Smooth muscle cell (in vitro differentiated cells): ENCODE measurements around the gene CACNA2D2. TPM values are rescaled to one million over a fixed set of nuclear protein-coding genes. Genes with fewer than 3 reads are reported as not detected.

Experiments used
- DNase-seq: peaks from one replicate; lab custom pipeline; 2025; ENCODE audit not compliant: unreplicated experiment; lab: John Stamatoyannopoulos, UW
- H2AFZ ChIP-seq: fragments of 200-600 bp; sonication (generic); 2 replicates; pipeline ENCODE4 v1.6.0; 2016; ENCODE audit warnings: antibody characterized with exemption, low read depth, mild to moderate bottlenecking
- H3F3A ChIP-seq: fragments of 200-600 bp; sonication (generic); 2 replicates; pipeline ENCODE4 v1.6.0; 2017; ENCODE audit warnings: antibody characterized with exemption, low read depth
- H3K27ac ChIP-seq: fragments of 200-600 bp; sonication (generic); 2 replicates; pipeline ENCODE4 v1.5.1; 2016; ENCODE audit warnings: low read depth, mild to moderate bottlenecking
- H3K27me3 ChIP-seq: fragments of 200-600 bp; sonication (generic); 2 replicates; pipeline ENCODE4 v1.6.1; 2016; ENCODE audit warnings: low read depth, mild to moderate bottlenecking
- H3K36me3 ChIP-seq: fragments of 200-600 bp; sonication (generic); 2 replicates; pipeline ENCODE4 v1.5.1; 2016; ENCODE audit warnings: low read depth
- H3K4me1 ChIP-seq: fragments of 200-600 bp; sonication (generic); 2 replicates; pipeline ENCODE4 v1.5.1; 2016; ENCODE audit warnings: low read depth
- H3K4me2 ChIP-seq: fragments of 200-600 bp; sonication (generic); 2 replicates; pipeline ENCODE4 v1.6.0; 2016; ENCODE audit warnings: mild to moderate bottlenecking
- H3K4me3 ChIP-seq: fragments of 200-600 bp; sonication (generic); 2 replicates; pipeline ENCODE4 v1.5.1; 2016; ENCODE audit warnings: mild to moderate bottlenecking
- H3K79me2 ChIP-seq: fragments of 200-600 bp; sonication (generic); 2 replicates; pipeline ENCODE4 v1.6.0; 2016; ENCODE audit warnings: low read depth, mild to moderate bottlenecking
- H3K9ac ChIP-seq: fragments of 200-600 bp; sonication (generic); 2 replicates; pipeline ENCODE4 v1.6.0; 2016; ENCODE audit warnings: low read depth
- H3K9me3 ChIP-seq: fragments of 200-600 bp; sonication (generic); replicated peaks from 2 replicates; pipeline ENCODE4 v1.5.1; 2016; ENCODE audit warnings: low read depth
- H4K20me1 ChIP-seq: fragments of 200-600 bp; sonication (generic); 2 replicates; pipeline ENCODE4 v1.6.0; 2016; ENCODE audit warnings: low read depth
- WGBS: methylation state at CpG from one replicate; pipeline ENCODE4 v1.1.7; 2016; ENCODE audit warnings: low lambda C conversion rate; 5-methylcytosine and 5-hydroxymethylcytosine counted together
- polyA plus RNA-seq: library from polyadenylated mRNA; unstranded; fragments of >200 nt; fragmentation: Nextera tagmentation; extraction: Ambion mirVana; gene quantifications from 2 replicates; pipeline ENCODE4 v1.2.1, GENCODE V29; 2016
- total RNA-seq: library from RNA; depleted of rRNA; stranded (reverse); fragments of >200 nt; gene quantifications from 2 replicates; pipeline ENCODE4 v1.2.3, GENCODE V29; 2014
- TF ChIP-seq, protein P1 (sequence below): fragments of 200-600 bp; sonication (generic); IDR thresholded peaks from 2 replicates; pipeline ENCODE4 v1.5.1; 2017; ENCODE audit warnings: borderline replicate concordance, mild to moderate bottlenecking, antibody characterized with exemption; ENCODE audit not compliant: insufficient read depth, poor library complexity, severe bottlenecking

CACNA2D2 gene
- total and polyA plus RNA-seq, 2 experiments from 2014 or later, result 0.27 to 0.51 TPM

DNA sequence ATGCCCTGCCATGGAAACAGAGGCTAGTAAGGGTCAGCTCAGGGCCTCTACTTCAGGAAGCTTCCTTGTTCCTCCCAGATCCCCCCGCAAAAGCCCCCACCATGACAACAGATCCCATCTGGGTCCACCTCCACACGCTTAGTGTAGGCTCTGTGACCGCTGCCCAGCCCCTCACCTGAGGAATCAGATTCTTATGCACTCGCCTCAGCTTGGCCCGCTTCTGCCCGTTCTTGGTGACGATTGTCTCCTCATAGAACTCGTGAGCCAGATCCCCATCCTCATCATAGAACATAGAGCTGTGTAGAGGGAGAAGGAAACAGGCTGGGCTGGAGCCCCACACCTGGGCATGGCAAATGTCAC, 177.3 kb downstream of the CACNA2D2 start:
- Histone ChIP-seq H3K27ac (no peak overlapping the region), H3K9me3 (no peaks in the 10 kb centered on the region), H3K4me3 (no peak overlapping the region), H3K4me2 (no peak overlapping the region), H3K9ac (no peak overlapping the region), H3K27me3 (no peaks in the 10 kb centered on the region), H3K36me3 (no peaks in the 10 kb centered on the region), H3F3A (peaks cover 16% of the 10 kb centered on the region), H2AFZ (no peak overlapping the region), H3K79me2 (peaks cover 21% of the 10 kb centered on the region), H3K4me1 (peaks cover 19% of the 10 kb centered on the region), H4K20me1 (no peaks in the 10 kb centered on the region)
- DNase-seq, result no peak
- 96% methylated on average over 8 of the region's 8 CpGs for WGBS
- TF ChIP-seq, protein P1, sequence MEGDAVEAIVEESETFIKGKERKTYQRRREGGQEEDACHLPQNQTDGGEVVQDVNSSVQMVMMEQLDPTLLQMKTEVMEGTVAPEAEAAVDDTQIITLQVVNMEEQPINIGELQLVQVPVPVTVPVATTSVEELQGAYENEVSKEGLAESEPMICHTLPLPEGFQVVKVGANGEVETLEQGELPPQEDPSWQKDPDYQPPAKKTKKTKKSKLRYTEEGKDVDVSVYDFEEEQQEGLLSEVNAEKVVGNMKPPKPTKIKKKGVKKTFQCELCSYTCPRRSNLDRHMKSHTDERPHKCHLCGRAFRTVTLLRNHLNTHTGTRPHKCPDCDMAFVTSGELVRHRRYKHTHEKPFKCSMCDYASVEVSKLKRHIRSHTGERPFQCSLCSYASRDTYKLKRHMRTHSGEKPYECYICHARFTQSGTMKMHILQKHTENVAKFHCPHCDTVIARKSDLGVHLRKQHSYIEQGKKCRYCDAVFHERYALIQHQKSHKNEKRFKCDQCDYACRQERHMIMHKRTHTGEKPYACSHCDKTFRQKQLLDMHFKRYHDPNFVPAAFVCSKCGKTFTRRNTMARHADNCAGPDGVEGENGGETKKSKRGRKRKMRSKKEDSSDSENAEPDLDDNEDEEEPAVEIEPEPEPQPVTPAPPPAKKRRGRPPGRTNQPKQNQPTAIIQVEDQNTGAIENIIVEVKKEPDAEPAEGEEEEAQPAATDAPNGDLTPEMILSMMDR, result no peak

DNA sequence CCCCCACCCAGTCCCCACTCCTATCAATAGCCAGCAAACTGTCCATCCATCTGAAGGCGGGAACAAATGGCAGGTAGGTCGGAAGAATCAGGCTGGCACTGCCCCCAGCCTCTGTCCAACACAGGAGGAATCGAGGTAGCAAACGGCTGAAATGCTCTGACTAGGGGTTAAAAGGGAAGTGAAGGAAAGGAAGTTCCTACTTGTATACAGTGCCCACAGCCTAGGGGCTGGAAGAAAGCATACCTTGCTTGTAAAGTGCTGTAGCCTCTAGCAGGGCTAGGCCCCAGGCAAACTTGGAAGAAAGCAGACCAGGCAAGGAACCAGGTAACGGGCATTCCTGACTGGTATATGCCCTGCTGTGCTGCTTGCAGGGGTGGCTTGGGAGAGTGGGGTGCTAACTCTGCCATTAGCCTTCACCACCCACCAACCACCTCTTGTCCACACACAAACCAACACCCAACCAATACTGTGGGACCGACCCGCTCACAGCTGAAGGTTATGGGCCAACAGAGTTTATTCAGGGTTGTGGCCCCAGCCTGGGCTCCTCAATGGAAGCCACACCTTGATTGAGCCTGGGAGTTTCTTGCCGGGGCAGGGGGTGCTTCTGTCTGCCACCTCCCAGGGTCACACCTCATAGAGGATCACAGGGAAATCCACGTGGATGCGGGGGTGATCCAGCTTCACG, 177.8 kb downstream of the CACNA2D2 start:
- Histone ChIP-seq H3K27me3 (no peaks in the 10 kb centered on the region), H2AFZ (no peak overlapping the region), H3K27ac (no peak overlapping the region), H3K9me3 (no peaks in the 10 kb centered on the region), H3K4me2 (no peak overlapping the region), H3K36me3 (no peaks in the 10 kb centered on the region), H3F3A (peaks cover 12% of the 10 kb centered on the region), H3K79me2 (peaks cover 17% of the 10 kb centered on the region), H3K4me3 (no peak overlapping the region), H4K20me1 (no peaks in the 10 kb centered on the region), H3K4me1 (peaks cover 19% of the 10 kb centered on the region), H3K9ac (no peak overlapping the region)
- TF ChIP-seq, protein P1, result no peak
- DNase-seq, result no peak
- WGBS, result 96% methylated on average over 11 of the region's 11 CpGs

DNA sequence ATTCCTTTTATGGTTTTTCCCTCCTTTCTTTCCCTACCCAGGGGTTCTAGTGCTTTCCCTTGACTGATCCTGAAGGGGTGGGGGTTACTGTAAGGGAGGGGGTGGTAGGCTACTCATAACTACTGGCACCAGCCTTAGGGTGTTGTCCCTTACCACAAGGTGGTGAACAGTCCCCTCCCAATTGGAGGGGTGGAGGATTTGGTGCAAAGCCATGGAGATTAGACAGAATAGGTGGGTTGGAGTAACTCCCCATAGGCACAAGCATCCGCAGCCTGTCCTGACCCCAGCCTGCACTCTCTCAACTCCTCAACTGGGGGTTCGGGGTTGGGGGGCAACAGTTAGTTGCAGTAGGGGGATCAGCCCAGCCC, 178.3 kb downstream of the CACNA2D2 start:
- no peak overlapping the region for H2AFZ ChIP-seq
- TF ChIP-seq, protein P1, result no peak
- no peak for DNase-seq
- H3K9ac ChIP-seq, result no peak overlapping the region
- no peaks in the 10 kb centered on the region for H3K9me3 ChIP-seq
- H3K27ac ChIP-seq, result no peak overlapping the region
- H3K4me3 ChIP-seq, result no peak overlapping the region
- 93% methylated on average over 2 of the region's 2 CpGs for WGBS
- peaks cover 22% of the 10 kb centered on the region for H3K79me2 ChIP-seq
- no peaks in the 10 kb centered on the region for H3K27me3 ChIP-seq
- H3F3A ChIP-seq, result peaks cover 12% of the 10 kb centered on the region
- no peaks in the 10 kb centered on the region for H4K20me1 ChIP-seq
- peaks cover 23% of the 10 kb centered on the region for H3K4me1 ChIP-seq
- no peak overlapping the region for H3K4me2 ChIP-seq
- no peaks in the 10 kb centered on the region for H3K36me3 ChIP-seq
